ENCODE data around the gene CPNE9. TPM values are rescaled to one million over a fixed set of nuclear protein-coding genes. Genes with fewer than 3 reads are reported as not detected.

Gene CPNE9
- total RNA-seq, 1 donor from 2014 or later, result 0.69 TPM

- no peak overlapping the region for H3K27ac Mint-ChIP-seq
- peaks cover 6% of the 10 kb centered on the region for H3K27me3 Mint-ChIP-seq
- H3K4me1 Mint-ChIP-seq (ENCODE audit: low read depth), result no peaks in the 10 kb centered on the region
- DNase-seq (ENCODE audit: low spot score, unreplicated experiment), result no peak
- TF ChIP-seq CTCF (IDR thresholded peaks at IDR 0.05; ENCODE audit: unreplicated experiment), result no peak
- peaks cover 8% of the 10 kb centered on the region for H3K36me3 Mint-ChIP-seq (ENCODE audit: insufficient read depth)
- H3K9me3 Mint-ChIP-seq (ENCODE audit: low read depth), result no peaks in the 10 kb centered on the region
- H3K4me3 Mint-ChIP-seq (ENCODE audit: low read depth), result no peak overlapping the region
Observed at GRCh38 chr3:9697892-9698291, 5.7 kb upstream of the CPNE9 start.

GRCh38 chr3:9698293-9698692 lies 5.3 kb upstream of the CPNE9 start:
- no peak overlapping the region for H3K4me3 Mint-ChIP-seq (ENCODE audit: low read depth)
- TF ChIP-seq CTCF (IDR thresholded peaks at IDR 0.05; ENCODE audit: unreplicated experiment), result no peak
- peaks cover 10% of the 10 kb centered on the region for H3K27me3 Mint-ChIP-seq
- no peak for DNase-seq (ENCODE audit: low spot score, unreplicated experiment)
- H3K9me3 Mint-ChIP-seq (ENCODE audit: low read depth), result no peaks in the 10 kb centered on the region
- H3K4me1 Mint-ChIP-seq (ENCODE audit: low read depth), result no peaks in the 10 kb centered on the region
- no peak overlapping the region for H3K27ac Mint-ChIP-seq
- peaks cover 6% of the 10 kb centered on the region for H3K36me3 Mint-ChIP-seq (ENCODE audit: insufficient read depth)

GRCh38 chr3:9700536-9700935 lies 3.1 kb upstream of the CPNE9 start:
- no peak for TF ChIP-seq CTCF (IDR thresholded peaks at IDR 0.05; ENCODE audit: unreplicated experiment)
- H3K27me3 Mint-ChIP-seq, result peaks cover 27% of the 10 kb centered on the region
- H3K36me3 Mint-ChIP-seq (ENCODE audit: insufficient read depth), result peaks cover 6% of the 10 kb centered on the region
- no peaks in the 10 kb centered on the region for H3K9me3 Mint-ChIP-seq (ENCODE audit: low read depth)
- H3K27ac Mint-ChIP-seq, result no peak overlapping the region
- H3K4me3 Mint-ChIP-seq (ENCODE audit: low read depth), result no peak overlapping the region
- H3K4me1 Mint-ChIP-seq (ENCODE audit: low read depth), result no peaks in the 10 kb centered on the region
- no peak for DNase-seq (ENCODE audit: low spot score, unreplicated experiment)

GRCh38 chr3:9701006-9701405 lies 2.6 kb upstream of the CPNE9 start:
- H3K27me3 Mint-ChIP-seq, result peaks cover 31% of the 10 kb centered on the region
- H3K9me3 Mint-ChIP-seq (ENCODE audit: low read depth), result no peaks in the 10 kb centered on the region
- no peaks in the 10 kb centered on the region for H3K4me1 Mint-ChIP-seq (ENCODE audit: low read depth)
- H3K36me3 Mint-ChIP-seq (ENCODE audit: insufficient read depth), result peaks cover 6% of the 10 kb centered on the region
- no peak overlapping the region for H3K4me3 Mint-ChIP-seq (ENCODE audit: low read depth)
- no peak overlapping the region for H3K27ac Mint-ChIP-seq
- DNase-seq (ENCODE audit: low spot score, unreplicated experiment), result no peak
- no peak for TF ChIP-seq CTCF (IDR thresholded peaks at IDR 0.05; ENCODE audit: unreplicated experiment)

- H3K36me3 Mint-ChIP-seq (ENCODE audit: insufficient read depth), result peaks cover 6% of the 10 kb centered on the region
- H3K27ac Mint-ChIP-seq, result no peak overlapping the region
- TF ChIP-seq CTCF (IDR thresholded peaks at IDR 0.05; ENCODE audit: unreplicated experiment), result no peak
- H3K27me3 Mint-ChIP-seq, result peaks cover 38% of the 10 kb centered on the region
- H3K9me3 Mint-ChIP-seq (ENCODE audit: low read depth), result no peaks in the 10 kb centered on the region
- H3K4me1 Mint-ChIP-seq (ENCODE audit: low read depth), result no peaks in the 10 kb centered on the region
- no peak overlapping the region for H3K4me3 Mint-ChIP-seq (ENCODE audit: low read depth)
- DNase-seq (ENCODE audit: low spot score, unreplicated experiment), result no peak
Observed at GRCh38 chr3:9701711-9702110, 1.9 kb upstream of the CPNE9 start.

All from progenitor cell of endocrine pancreas (in vitro differentiated cells).